NCI-H187 (cell line): ENCODE measurements around the gene NKG7.

Experiments
- DNase-seq, 2 experiments: peaks; one replicate each; lab custom pipeline; 2025; lab: John Stamatoyannopoulos, UW

Gene NKG7

GRCh38 chr19:51391073-51391611, 18.7 kb upstream of the NKG7 start:
- DNase-seq: no peak

GRCh38 chr19:51389143-51389542, 16.7 kb upstream of the NKG7 start:
- no peak for DNase-seq

- no peak for DNase-seq
Observed at GRCh38 chr19:51387924-51388389, 15.5 kb upstream of the NKG7 start, which contains the start of gene LIM2. Gene LIM2, minus strand, starts transcription at chr19:51387974. Its CDS starts 531 bp downstream, at chr19:51387443.

GRCh38 chr19:51386882-51387520, 14.5 kb upstream of the NKG7 start:
- no peak for DNase-seq

- no peak for DNase-seq
Observed at GRCh38 chr19:51382004-51382403, 9.6 kb upstream of the NKG7 start.

- DNase-seq: no peak
Observed at GRCh38 chr19:51380379-51380778, 7.9 kb upstream of the NKG7 start.

- no peak for DNase-seq
Observed at GRCh38 chr19:51377422-51377821, 5.0 kb upstream of the NKG7 start.

- no peak for DNase-seq
Observed at GRCh38 chr19:51375504-51376221, 3.2 kb upstream of the NKG7 start.

- DNase-seq: no peak
Observed at GRCh38 chr19:51372021-51372648, 319 bp downstream of the NKG7 start.

GRCh38 chr19:51371186-51371690, 1.2 kb downstream of the NKG7 start:
- DNase-seq: no peak

GRCh38 chr19:51370230-51370629, 2.2 kb downstream of the NKG7 start:
- no peak for DNase-seq

- DNase-seq: no peak
Observed at GRCh38 chr19:51368366-51369282, 3.8 kb downstream of the NKG7 start, which contains the start of gene CLDND2. Gene CLDND2, minus strand, starts transcription at chr19:51369003. Its CDS starts 426 bp downstream, at chr19:51368577.

GRCh38 chr19:51367565-51368365, 4.7 kb downstream of the NKG7 start:
- DNase-seq: no peak

- no peak for DNase-seq
Observed at GRCh38 chr19:51367255-51367564, 5.2 kb downstream of the NKG7 start.

- no peak for DNase-seq
Observed at GRCh38 chr19:51366389-51367254, 5.8 kb downstream of the NKG7 start.

GRCh38 chr19:51365965-51366388, 6.5 kb downstream of the NKG7 start, which contains the start of gene ETFB:
Gene ETFB, minus strand, starts transcription at chr19:51366388. Its CDS starts 62 bp downstream, at chr19:51366326.
- no peak for DNase-seq

- DNase-seq: no peak
Observed at GRCh38 chr19:51365211-51365964, 7.1 kb downstream of the NKG7 start.

- DNase-seq: no peak
Observed at GRCh38 chr19:51364200-51365106, 8.0 kb downstream of the NKG7 start.
